Body of pancreas (tissue), 4 donors: ENCODE measurements around the gene ALOX15B.
"Not testable (repeated sequence)": the region's sequence is repeated elsewhere in the genome, so short reads cannot be mapped to it uniquely, and the experiment has no call there.

Experiments used
- POLR2A ChIP-seq, 3 donors: fragments of 450-650 bp; IDR thresholded peaks; one replicate each; pipeline ENCODE4 v1.6.1; 2016; ENCODE audit warnings: antibody characterized with exemption in 3 of 3, mild to moderate bottlenecking in 2 of 3
- TF ChIP-seq, protein P1 (sequence below), 7 experiments: fragments of 450-650 bp in 4 of 7; fragments of 200-600 bp in 3 of 7; sonication (generic) in 3 of 7; IDR thresholded peaks; one replicate each; pipeline ENCODE4 v1.5.1; 2016 to 2019; ENCODE audit warnings: antibody characterized with exemption in 7 of 7

DNA sequence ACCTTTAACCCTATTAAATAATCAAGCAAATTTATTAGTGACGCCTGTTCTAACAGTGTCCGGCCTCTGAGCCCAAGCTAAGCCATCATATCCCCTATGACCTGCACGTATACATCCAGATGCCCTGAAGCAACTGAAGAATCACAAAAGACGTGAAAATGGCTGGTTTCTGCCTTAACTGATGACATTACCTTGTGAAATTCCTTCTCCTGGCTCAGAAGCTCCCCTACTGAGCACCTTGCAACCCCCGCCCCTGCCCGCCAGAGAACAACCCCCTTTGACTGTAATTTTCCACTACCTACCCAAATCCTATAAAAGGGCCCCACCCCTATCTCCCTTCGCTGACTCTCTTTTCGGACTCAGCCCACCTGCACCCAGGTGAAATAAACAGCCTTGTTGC, 23.0 kb downstream of the ALOX15B start:
- TF ChIP-seq, protein P1, sequence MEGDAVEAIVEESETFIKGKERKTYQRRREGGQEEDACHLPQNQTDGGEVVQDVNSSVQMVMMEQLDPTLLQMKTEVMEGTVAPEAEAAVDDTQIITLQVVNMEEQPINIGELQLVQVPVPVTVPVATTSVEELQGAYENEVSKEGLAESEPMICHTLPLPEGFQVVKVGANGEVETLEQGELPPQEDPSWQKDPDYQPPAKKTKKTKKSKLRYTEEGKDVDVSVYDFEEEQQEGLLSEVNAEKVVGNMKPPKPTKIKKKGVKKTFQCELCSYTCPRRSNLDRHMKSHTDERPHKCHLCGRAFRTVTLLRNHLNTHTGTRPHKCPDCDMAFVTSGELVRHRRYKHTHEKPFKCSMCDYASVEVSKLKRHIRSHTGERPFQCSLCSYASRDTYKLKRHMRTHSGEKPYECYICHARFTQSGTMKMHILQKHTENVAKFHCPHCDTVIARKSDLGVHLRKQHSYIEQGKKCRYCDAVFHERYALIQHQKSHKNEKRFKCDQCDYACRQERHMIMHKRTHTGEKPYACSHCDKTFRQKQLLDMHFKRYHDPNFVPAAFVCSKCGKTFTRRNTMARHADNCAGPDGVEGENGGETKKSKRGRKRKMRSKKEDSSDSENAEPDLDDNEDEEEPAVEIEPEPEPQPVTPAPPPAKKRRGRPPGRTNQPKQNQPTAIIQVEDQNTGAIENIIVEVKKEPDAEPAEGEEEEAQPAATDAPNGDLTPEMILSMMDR (IDR thresholded peaks at IDR 0.05) = not testable (repeated sequence)
- TF ChIP-seq POLR2A (IDR thresholded peaks at IDR 0.05) = not testable (repeated sequence)
